SH-SY5Y (cell line): ENCODE results near the gene LAMTOR4.

Source experiments
- GATA2 ChIP-seq: IDR thresholded peaks from 2 replicates; pipeline ENCODE4 v1.6.1; 2011; ENCODE audit warnings: mild to moderate bottlenecking, low read depth, low read length
- GATA3 ChIP-seq: IDR thresholded peaks from 2 replicates; pipeline ENCODE4 v1.6.1; 2011; ENCODE audit warnings: low read depth, mild to moderate bottlenecking, low read length, moderate library complexity

DNA sequence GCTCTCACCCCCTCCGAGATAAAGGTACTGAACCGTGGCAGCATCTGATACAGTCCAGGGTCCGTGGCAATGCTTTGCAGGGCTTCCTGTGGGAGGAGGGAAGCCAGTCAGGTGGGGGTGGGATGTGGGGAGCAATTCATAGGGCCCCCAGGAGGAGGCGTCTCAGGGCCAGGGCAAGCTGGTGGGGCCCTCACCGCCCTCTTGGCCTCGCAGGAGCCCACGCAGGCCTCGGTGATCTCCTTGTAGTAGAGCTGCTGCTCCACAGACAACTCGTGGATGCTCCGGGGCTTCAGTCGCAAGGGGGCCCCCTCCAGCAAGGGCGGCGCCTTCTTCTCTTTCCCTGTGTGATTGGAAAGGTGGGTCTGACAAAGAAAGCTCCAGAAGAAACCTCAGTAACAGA lies 36.8 kb upstream of the LAMTOR4 start:
- no peak for TF ChIP-seq GATA3
- no peak for TF ChIP-seq GATA2
